Sigmoid colon (tissue), 4 donors: ENCODE data around the gene PRDM16.

Experiments
- CTCF ChIP-seq, 4 experiments: fragments of 450-650 bp in 3 of 4; fragments of 200-600 bp in 1 of 4; IDR thresholded peaks; one replicate each; pipeline ENCODE4 v1.5.1; 2016 to 2019; ENCODE audit warnings: antibody characterized with exemption in 4 of 4, mild to moderate bottlenecking in 3 of 4, moderate library complexity in 2 of 4
- EP300 ChIP-seq, 4 donors: sonication (generic); formaldehyde crosslinking; IDR thresholded peaks; one replicate each; pipeline ENCODE4 v1.6.1; 2017; ENCODE audit warnings: antibody characterized with exemption in 4 of 4
- POLR2A ChIP-seq, 2 donors: fragments of 450-650 bp; IDR thresholded peaks; one replicate each; pipeline ENCODE4 v1.6.1; 2016; ENCODE audit warnings: antibody characterized with exemption in 2 of 2, mild to moderate bottlenecking in 2 of 2, moderate library complexity in 2 of 2

- TF ChIP-seq CTCF (IDR thresholded peaks at IDR 0.05) (peak; percentile 34 to 88 (median 84)), POLR2A (IDR thresholded peaks at IDR 0.05) (no peak), EP300 (IDR thresholded peaks at IDR 0.05) (no peak)
These were observed 384.3 kb downstream of the PRDM16 start for GRCh38 chr1:3453203-3453761.
